Measurements from ENCODE around the gene SETBP1.

Gene SETBP1

GRCh38 chr18:44998360-44998759 lies 317.7 kb downstream of the SETBP1 start:
- no peak for DNase-seq

- DNase-seq: no peak
Observed at GRCh38 chr18:45004546-45005080, 323.9 kb downstream of the SETBP1 start.

- DNase-seq: no peak
Observed at GRCh38 chr18:45006934-45007333, 326.2 kb downstream of the SETBP1 start.

GRCh38 chr18:45007531-45007930 lies 326.8 kb downstream of the SETBP1 start:
- no peak for DNase-seq

- no peak for DNase-seq
Observed at GRCh38 chr18:45008694-45009413, 328.2 kb downstream of the SETBP1 start.

GRCh38 chr18:45009756-45010155 lies 329.1 kb downstream of the SETBP1 start:
- no peak for DNase-seq

- no peak for DNase-seq
Observed at GRCh38 chr18:45012286-45012685, 331.6 kb downstream of the SETBP1 start.

- no peak for DNase-seq
Observed at GRCh38 chr18:45014047-45014501, 333.4 kb downstream of the SETBP1 start.

GRCh38 chr18:45015788-45016128 lies 335.1 kb downstream of the SETBP1 start:
- no peak for DNase-seq

- no peak for DNase-seq
Observed at GRCh38 chr18:45019469-45019868, 338.8 kb downstream of the SETBP1 start.

GRCh38 chr18:45023519-45023918 lies 342.8 kb downstream of the SETBP1 start:
- DNase-seq: no peak

GRCh38 chr18:45024357-45025088 lies 343.8 kb downstream of the SETBP1 start:
- no peak for DNase-seq

GRCh38 chr18:45025089-45025450 lies 344.4 kb downstream of the SETBP1 start:
- DNase-seq: no peak

- no peak for DNase-seq
Observed at GRCh38 chr18:45026162-45026561, 345.5 kb downstream of the SETBP1 start.

GRCh38 chr18:45034179-45034578 lies 353.5 kb downstream of the SETBP1 start:
- no peak for DNase-seq

GRCh38 chr18:45037618-45038017 lies 356.9 kb downstream of the SETBP1 start:
- no peak for DNase-seq

- no peak for DNase-seq
Observed at GRCh38 chr18:45039376-45039775, 358.7 kb downstream of the SETBP1 start.

- no peak for DNase-seq
Observed at GRCh38 chr18:45040879-45041278, 360.2 kb downstream of the SETBP1 start.

- no peak for DNase-seq
Observed at GRCh38 chr18:45044787-45045186, 364.1 kb downstream of the SETBP1 start.

- no peak for DNase-seq
Observed at GRCh38 chr18:45046228-45046627, 365.5 kb downstream of the SETBP1 start.

GRCh38 chr18:45046961-45047360 lies 366.3 kb downstream of the SETBP1 start:
- no peak for DNase-seq

GRCh38 chr18:45049578-45050319 lies 369.1 kb downstream of the SETBP1 start:
- no peak for DNase-seq
